Erythroblast (primary cell): ENCODE measurements around the gene CHD2.

ENCODE experiments used
- GATA1 ChIP-seq: IDR thresholded peaks from 2 replicates; pipeline ENCODE4 v1.6.1; 2011; ENCODE audit warnings: low read depth, mild to moderate bottlenecking, control low read depth, low read length, moderate library complexity
- POLR2A ChIP-seq: IDR thresholded peaks from 2 replicates; pipeline ENCODE4 v1.6.1; 2011; ENCODE audit warnings: mild to moderate bottlenecking, low read length

- TF ChIP-seq POLR2A (no peak), GATA1 (no peak)
Measured at GRCh38 chr15:93019090-93019489, 119.0 kb downstream of the CHD2 start.
